Suprapubic skin (tissue), 4 donors: Measurements from ENCODE around the gene EEPD1.

ENCODE experiments used
- CTCF ChIP-seq, 2 donors: fragments of 200-600 bp in 1 of 2; fragments of 450-650 bp in 1 of 2; sonication (generic) in 1 of 2; IDR thresholded peaks; one replicate each; pipeline ENCODE4 v1.5.1; 2016 to 2019; ENCODE audit warnings: antibody characterized with exemption in 2 of 2, mild to moderate bottlenecking in 1 of 2, moderate library complexity in 1 of 2
- POLR2A ChIP-seq, 2 donors: fragments of 450-650 bp; IDR thresholded peaks; one replicate each; pipeline ENCODE4 v1.6.1; 2017; ENCODE audit warnings: antibody characterized with exemption in 2 of 2, mild to moderate bottlenecking in 2 of 2, moderate library complexity in 2 of 2
- POLR2AphosphoS5 ChIP-seq, 3 donors: sonication (generic); formaldehyde crosslinking; IDR thresholded peaks; one replicate each; pipeline ENCODE4 v1.6.1; 2017; ENCODE audit warnings: antibody characterized with exemption in 3 of 3

GRCh38 chr7:36131026-36131425 lies 22.0 kb upstream of the EEPD1 start:
- TF ChIP-seq POLR2A (IDR thresholded peaks at IDR 0.05) (no peak), CTCF (IDR thresholded peaks at IDR 0.05) (no peak), POLR2AphosphoS5 (IDR thresholded peaks at IDR 0.05) (no peak)
